GM19452 (cell line): ENCODE data around the gene SASH1.
A peak's percentile ranks its signal among the peaks of the same experiment; 100 is the strongest.

Experiments
- ATAC-seq: cut with Tn5 transposase; IDR thresholded peaks from one replicate; pipeline ENCODE4 v1.9.1; 2021; ENCODE audit not compliant: unreplicated experiment

Gene SASH1

DNA sequence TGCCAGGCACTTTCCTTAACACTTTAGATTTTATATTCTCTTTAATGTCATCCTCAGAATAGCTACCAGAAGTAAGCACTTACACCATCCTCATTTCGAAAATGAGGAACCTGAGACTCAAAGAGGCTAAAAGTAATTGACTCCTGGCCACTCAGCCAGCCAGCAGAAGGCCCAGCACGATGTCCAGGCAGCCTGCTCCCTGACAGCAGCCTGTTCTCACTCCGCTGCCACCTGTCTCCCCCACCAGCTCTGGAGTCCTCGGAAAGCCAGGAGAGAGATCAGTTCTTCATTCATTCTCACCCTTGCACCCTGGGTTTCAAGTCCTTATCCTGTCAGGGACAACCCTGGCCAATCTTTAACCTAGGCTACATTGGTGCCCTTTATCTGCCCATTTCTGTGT lies 174.0 kb downstream of the SASH1 start:
- ATAC-seq = no peak

DNA sequence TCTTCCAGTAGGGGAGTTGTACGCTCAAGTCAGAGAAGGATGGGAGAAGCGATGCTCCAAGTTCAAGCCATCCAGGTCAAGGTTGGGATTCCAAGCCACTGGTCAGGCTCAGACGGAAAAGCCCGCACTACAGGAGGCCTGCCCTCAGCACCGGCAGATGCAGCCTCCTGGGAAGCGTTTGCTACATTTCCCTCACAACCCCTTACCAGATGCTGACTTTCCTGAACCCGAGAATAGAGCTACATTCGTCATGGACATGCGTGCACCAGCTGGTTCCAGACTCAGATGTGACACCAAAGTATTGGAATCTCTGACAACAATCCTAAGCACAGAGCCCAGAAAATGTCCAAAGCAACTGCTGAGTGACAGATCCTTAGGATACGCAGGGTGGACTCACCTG lies 174.8 kb downstream of the SASH1 start:
- no peak for ATAC-seq

- no peak for ATAC-seq
Measured at GRCh38 chr6:148518511-148519156, 176.0 kb downstream of the SASH1 start.

DNA sequence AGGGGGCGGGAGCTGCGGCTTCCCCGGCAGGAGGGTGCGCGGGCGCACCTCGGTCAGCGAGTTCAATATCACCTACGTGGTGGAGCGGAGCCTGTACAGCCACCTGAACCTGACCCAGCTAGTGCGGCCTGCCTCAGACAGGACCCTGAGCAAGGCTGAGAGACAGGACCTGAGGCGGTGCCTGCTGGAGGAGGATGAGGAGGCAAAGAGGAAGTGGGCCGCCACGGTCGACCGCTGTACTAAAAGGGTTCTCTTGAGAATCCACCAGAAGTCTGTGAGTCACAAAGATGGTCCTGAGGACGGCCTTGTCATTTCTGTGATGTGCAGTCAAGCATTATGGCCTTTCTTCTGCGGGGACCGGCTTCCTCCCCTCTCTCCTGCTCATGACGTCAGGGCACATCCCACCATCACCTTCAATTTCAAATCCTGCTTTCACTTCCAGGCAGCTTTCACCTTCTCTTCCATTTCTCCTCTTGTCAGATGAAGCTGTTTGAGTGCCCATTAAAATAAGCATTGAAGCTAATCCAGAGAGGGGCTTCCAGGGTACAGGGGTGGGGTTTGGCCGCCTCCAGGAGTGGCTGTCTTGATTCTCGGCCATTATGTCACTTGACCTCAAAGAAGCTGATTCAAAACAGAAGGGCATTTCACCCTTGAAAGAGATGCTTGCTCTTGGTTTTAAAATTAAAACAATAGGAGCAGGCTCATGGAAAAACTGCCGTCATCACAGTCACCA lies 177.6 kb downstream of the SASH1 start:
- peak; percentile 95 for ATAC-seq

DNA sequence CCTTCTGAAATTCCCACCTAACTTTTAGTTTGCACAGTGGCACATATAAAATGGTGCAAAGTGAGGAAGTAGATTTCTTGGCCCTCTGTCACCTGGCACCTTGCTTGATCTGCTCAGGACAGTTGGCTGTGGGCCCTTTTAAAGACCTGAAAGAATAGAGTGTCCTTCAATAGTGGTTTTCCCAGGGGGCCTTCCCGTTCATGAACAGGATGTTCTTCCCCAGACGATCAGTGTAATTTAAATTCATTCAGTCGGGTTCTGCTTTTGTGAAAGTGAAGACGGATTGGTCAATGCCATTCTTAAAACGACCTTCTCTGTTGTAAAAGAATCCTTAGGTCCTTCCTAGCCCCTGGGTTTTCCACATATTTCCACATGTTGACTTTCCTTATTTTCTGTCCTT lies 178.5 kb downstream of the SASH1 start:
- ATAC-seq = no peak

- ATAC-seq = no peak
Measured at GRCh38 chr6:148521586-148521985, 178.9 kb downstream of the SASH1 start.

- no peak for ATAC-seq
Measured at GRCh38 chr6:148523048-148523447, 180.4 kb downstream of the SASH1 start.

GRCh38 chr6:148523551-148523950 lies 180.9 kb downstream of the SASH1 start:
- no peak for ATAC-seq

DNA sequence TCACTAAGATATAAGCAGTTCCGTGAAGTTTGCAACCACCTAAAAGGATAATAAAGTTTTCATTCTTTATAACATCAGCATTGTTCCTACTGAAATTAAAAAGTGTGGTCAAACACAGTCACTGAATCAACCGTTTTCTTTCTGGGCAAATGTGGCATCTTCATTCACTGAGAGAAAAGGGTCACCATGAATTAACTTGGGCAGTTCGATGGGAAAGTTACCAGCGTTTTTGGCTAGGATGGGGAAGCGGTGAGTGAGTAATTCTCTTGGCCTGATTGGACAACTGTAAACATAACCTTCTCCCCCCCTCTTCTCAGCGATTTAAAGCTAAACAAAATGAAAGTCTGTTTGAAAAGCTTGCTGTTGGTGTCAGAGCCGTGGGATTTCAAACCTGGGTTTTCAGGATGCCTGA lies 181.8 kb downstream of the SASH1 start:
- ATAC-seq = no peak

GRCh38 chr6:148524976-148525375 lies 182.3 kb downstream of the SASH1 start:
- ATAC-seq = no peak

DNA sequence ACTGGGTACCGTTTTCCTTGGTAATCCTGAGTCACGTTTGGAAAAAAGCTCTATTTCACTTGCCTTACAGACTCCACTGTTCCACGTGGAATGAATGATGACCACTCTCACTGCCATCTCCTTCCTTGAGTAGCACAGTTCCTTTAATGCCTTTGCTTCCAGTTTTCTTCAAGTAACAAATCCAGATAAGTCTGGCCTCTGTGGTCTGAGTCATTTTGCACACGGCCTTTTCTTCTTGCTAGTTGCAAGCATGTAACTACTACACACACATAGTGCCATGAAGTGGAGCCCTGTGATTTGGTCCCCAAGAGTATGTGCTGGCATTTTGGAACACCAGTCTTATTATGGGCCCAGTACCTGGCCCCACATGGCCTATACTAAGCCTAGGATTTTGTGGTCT lies 182.8 kb downstream of the SASH1 start:
- ATAC-seq = no peak

- no peak for ATAC-seq
Measured at GRCh38 chr6:148526145-148526544, 183.5 kb downstream of the SASH1 start.

GRCh38 chr6:148528292-148528691 lies 185.7 kb downstream of the SASH1 start:
- ATAC-seq = no peak

DNA sequence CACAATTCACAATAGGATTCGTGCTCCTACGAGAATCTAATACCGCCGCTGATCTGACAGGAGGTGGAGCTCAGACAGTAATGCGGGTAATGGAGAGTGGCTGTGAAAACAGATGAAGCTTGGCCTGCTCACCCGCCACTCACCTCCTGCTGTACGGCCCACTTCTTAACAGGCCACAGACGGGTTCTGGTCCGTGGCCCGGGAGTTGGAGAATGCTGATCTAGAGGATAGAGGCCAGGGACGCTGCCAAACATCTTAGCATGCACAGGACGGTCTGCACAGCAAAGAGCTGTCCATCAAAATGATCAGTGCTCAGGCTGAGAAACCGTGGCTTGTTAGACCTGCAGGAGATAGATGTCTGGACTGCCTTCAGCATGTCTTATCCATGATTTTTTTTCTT lies 186.4 kb downstream of the SASH1 start:
- no peak for ATAC-seq

- ATAC-seq = peak; percentile 89
Measured at GRCh38 chr6:148530394-148530953, 187.8 kb downstream of the SASH1 start.

GRCh38 chr6:148530976-148531375 lies 188.3 kb downstream of the SASH1 start:
- no peak for ATAC-seq

- ATAC-seq = no peak
Measured at GRCh38 chr6:148532698-148533097, 190.1 kb downstream of the SASH1 start.

DNA sequence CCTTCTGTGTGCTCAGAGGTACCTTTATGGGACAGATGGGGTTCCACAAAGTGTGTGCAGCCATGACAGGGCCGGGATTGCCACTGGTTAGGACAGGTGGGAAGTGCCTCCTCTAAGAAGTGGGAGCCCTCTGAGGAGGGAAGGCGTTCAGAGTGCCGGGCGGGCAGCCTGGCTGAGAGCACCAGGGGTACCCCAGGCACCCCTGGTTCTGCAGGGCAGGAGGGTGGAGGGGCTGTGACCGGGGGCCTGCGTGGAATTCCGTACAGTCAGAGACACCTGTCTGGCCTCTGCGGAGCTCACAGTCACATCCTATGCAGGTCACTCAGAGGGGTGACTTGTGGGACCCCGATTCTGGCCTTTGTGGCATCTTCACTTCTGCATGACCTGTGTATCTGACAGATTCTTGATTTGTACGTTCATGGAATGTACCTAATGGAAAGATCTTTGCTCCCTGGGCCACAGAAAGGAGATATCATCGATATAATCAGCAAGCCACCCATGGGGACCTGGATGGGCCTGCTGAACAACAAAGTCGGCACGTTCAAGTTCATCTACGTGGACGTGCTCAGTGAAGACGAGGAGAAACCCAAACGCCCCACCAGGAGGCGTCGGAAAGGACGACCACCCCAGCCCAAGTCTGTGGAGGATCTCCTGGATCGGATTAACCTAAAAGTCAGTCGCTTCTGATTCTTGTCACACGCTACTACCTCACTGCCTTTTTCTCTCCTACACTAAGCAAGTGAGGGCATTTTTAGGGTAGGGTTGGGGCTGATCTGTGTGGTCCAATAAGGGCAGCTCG lies 190.9 kb downstream of the SASH1 start:
- no peak for ATAC-seq

DNA sequence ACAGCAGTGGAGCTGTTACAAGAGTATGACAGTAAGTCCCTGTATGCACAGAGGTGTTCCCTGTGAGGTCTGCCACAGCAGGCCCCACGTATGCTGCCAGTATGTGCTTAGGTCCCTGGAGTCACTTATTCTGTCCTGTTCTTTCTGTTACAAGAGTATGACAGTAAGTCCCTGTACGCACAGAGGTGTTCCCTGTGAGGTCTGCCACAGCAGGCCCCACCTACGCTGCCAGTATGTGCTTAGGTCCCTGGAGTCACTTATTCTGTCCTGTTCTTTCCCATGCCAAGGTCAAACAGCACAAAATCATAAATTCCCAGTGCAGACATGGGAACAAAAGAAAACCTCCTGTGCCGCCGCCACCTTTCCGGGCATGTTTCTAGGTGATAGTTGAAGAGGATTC lies 192.2 kb downstream of the SASH1 start:
- no peak for ATAC-seq

- no peak for ATAC-seq
Measured at GRCh38 chr6:148535381-148535780, 192.7 kb downstream of the SASH1 start.

DNA sequence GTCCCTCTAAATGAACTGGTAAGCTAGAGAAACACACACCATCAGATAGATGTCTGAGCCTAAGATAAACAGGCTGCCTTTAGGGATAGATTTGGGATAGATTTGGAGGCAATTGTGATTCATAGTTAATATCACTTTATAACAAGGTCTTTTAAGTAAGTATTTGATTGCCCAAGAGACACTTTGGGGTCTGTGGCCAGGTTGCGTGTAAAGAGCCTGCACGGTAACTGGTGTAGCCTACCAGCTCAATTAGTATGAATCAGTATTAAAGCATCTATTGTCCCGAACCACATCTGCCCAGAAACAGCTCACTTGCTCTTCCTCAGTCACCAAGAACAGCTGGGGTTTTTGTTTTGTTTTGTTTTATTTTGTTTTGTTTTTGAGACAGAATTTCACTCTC lies 193.3 kb downstream of the SASH1 start:
- no peak for ATAC-seq
